Epidermal melanocyte (primary cell): ENCODE results near the gene ME1.
"Not testable (repeated sequence)": the region's sequence is repeated elsewhere in the genome, so short reads cannot be mapped to it uniquely, and the experiment has no call there.

Source experiments
- DNase-seq: peaks from one replicate; pipeline ENCODE4 v3.0.0; 2011; ENCODE audit warnings: low spot score; ENCODE audit not compliant: insufficient read length

ME1 gene

DNA sequence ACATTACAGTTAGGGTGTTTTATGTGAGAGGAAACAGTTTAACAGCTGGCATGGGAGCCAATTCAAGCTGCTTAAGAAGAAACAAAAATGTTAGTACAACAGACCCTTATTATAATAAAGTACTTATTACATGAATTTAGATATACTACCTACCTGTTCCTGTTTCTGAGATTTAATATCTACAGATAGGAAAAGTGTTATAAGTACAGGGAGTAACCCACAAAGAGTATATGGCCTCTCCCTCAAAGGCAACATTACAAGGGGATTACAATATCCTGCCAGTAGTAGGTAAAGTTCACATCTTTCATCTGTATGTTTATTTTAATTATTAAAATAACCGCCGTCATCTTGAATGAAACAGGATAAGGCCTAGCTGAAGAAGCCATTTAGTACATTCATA, 1.8 kb upstream of the ME1 start:
- DNase-seq = no peak

DNA sequence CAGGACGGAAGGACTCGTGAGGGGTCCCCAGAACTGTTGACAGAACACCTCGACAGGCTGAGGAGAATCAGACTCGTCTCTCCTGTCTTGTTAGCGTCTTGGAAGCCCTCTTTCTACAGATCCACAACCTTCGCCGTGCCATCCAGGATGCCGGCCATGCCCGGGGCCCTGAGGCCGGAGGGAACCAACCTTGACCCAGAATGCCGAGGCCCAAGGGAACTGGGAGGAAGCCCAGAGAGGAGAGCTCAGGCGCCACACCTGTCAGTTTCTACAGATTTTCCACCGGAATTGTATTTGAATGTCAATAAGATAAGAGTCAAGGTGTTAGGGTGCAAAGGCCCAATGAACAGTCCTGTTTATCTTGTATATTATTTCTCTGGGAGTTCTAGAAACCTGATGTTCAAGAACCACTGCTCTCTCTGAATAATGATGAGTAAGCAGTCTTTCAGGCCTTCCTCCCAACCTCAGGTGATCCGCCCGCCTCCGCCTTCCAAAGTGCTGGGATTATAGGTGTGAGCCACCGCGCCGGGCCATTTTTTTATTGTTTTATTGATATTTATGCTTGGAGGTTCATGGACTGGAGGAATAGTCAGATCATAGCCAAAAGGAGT, 799 bp upstream of the ME1 start:
- DNase-seq = no peak

DNA sequence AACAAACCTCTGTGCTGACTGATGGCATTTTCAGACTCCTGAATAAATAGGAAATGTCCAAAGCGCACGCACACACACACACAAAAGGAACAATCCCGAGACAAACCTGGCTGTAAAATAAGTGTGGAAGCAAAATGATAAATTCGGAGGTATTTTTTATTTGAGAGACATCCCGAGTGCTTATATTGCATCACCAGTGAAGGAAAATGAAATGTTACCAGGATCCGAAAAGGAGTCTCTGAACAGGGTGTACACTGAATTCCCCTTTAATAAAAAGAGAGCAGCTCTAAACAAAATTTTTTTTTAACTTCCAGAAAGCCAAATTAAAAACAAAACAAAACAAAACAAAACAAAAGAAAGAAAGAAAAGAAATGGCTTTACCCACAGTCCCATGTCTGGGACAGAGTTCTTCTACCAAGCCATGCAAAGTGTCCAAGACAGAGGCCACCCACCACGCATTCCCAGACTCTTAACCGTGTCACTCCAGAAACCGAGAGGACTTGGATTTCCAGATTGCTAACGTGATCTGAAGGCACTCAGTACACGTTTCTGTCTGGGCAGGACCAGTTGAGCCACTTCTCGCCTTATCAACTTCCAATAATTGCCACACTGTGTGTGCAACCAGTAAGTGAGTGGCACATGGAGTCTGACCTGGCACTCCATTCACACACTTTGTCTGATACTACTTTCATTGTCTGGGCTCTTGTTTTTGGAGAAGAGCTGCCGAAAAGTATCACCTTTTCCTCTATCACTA, 817 bp downstream of the ME1 start:
- DNase-seq = no peak

DNA sequence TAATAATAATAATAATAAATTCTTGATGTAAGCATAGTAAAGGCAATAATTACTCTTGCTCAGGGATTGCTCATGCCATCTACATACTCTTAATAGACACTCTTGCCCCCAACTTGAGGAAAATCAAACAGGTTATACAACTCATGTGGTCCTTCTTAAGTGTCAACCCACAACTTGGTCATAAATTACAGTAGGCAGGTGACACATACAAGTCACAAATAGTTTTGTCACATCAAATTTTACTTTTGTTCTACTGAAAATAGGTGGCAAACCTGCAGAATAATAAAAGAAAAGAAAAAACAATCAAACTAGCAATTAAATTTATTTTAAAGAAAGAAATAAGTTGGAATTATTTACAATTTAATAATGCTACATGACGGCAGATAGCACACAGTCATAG, 1.6 kb downstream of the ME1 start:
- no peak for DNase-seq

DNA sequence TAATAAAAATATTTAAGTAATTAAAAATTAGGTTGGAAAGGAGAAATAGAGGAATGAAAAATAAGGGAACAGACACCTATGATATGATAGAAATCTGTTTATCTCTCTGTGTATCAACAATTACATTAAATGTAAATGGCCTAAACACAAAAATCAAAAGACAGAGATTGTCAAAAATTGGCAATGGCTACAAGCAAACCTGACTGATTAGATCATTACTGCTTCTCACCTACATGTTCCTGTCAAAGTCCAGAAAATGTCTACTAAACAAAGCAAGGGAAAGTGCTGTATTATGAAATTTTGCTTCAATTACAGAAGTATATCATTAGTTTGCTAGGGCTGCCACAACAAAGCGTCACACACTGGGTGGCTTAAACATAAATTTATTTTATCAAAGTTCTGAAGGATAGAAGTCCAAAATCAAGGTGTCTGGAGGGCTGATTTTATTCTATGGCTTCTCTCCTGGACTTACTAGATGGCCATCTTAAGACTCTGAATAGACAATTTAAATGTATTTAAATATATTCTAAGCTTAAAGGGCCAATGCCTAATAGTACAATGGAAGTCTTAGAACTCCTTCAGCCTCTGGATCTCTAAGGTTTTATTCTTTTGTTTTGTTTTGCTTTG, 6.3 kb downstream of the ME1 start:
- no peak for DNase-seq

DNA sequence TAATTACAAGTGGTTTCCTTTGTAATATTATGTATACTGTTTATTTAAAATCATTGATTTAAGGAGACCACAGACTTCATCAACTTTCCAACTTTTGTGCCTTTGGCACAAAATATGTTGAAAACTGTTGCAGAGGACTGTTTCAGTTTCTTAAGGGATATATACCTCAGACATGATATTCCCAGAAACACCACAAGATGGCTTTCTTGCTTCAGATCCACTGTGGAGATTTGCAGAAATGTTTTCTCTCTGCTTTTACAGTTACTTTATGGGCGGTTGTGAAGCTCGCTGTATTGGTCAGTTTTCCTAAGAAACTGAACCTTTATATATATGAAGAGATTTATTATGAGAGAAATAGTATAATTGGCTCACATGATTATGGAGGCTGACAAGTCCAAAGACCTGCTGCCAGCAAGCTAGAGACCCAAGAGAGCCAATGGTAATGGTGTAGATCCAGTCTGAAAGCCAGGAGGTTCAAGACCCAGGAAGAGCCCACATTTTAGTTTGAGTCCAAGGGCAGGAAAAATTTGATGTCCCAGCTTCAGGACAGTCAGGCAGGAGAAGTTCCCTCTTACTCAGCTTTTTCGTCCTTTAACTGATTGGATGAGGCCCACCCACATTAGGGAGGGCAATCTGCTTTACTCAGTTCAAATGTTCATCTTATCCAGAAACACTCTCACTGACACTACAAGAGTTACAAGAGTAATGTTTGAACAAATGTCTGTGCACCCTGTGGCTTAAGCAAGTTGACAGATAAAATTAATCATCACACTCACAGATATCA, 12.8 kb downstream of the ME1 start:
- peak; percentile 39 for DNase-seq

DNA sequence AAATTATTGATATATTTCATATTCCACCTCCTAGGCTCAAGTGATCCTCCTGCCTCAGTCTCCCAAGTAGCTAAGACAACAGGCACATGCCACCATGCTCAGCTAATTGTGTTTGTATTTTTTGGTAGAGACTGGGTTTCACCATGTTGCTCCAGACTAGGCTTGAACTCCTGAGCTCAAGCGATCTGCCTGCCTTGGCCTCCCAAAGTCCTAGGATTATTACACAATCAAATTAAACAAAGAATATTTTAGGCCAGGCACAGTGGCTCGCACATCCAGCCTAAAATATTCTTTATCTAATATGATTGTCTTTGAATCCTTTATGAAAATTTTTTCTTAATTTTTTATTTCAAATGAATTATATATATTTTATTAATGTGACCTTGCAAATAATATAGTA, 17.8 kb downstream of the ME1 start:
- DNase-seq = no peak

DNA sequence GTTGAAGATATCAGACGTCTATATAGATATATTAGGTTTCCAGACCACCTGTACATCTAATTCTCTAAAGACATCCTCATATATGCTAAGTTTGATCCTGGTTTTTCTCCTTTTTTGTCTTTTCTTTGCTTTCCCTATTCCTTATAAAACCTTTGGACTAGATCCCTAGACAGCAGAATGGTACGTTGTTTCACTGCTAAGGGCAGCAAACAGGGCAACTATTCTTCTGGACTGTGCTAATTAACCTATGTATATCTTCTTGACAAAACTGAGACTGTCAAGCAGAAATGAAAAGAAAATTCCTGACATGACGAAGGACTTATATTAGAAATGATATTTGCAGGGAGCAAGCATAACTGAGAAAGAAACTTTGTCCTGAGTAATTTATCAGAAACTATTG, 19.1 kb downstream of the ME1 start:
- DNase-seq = no peak

DNA sequence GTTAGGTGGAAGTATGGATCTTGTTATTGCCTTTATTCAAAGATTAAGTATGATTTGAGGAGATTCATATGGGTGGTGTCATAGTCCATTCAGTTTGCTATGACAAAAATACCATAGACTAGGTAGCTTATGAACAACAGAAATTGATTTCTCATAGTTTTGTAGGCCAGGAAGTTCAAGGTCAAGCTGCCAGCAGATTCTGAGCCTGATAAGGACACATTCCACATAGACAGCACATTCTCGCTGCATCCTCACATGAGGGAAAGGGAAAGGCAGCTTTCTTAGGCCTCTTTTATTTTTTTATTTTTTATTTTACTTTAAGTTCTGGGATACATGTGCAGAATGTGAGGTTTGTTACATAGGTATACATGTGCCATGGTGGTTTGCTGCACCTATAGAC, 27.7 kb downstream of the ME1 start:
- no peak for DNase-seq

DNA sequence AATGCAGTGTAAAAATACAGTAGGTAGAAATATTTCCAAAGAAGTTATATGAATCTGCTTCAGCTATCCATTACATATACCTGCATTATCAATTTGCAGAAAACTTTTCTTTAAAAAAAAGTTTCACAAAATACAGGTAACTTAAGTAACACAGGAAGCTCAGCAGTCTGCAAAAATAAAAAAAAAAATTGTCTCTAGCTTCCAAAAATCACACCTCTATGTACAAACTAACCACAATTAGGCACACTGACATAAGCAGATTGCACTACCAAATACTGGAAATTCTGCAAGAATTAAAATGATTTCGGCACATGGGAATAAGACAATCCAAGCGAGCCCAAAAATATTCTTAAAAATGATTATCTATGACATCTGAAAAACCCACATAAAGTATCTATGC, 41.2 kb downstream of the ME1 start:
- no peak for DNase-seq

DNA sequence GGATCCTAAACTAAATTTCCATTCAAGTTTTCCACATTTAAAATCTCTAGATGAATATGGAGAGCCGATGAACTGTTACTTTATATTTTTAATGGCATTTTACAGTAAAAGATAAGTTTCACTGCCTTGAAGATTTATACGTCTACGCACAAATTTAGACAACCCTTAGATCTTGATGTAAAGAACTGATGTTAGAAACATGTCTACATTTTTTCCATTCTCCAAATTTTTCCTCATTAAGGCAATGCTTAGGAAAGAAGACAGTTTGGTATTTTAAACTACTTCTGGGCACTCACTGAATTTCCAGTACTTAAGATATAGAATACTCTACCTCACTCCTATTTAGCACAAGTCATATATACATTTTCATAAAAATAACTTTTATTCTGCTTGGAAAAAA, 45.4 kb downstream of the ME1 start:
- DNase-seq = no peak

DNA sequence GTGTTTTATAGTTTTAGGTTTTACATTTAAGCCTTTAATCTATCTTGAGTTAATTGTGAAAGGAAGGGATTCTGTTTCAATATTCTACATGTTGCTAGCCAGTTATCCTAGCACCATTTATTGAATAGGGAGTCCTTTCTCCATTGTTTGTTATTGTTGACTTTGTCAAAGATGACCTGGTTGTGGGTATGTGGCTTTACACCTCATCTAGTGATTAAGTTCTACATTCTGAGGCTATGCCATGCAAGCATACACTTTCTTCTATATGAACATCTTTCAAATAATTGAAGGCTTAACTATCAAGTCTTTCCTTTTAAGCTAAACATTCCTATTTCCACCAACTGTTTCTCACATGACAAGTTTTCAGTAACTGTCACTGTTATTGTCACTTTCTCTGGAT, 46.1 kb downstream of the ME1 start:
- DNase-seq = no peak

DNA sequence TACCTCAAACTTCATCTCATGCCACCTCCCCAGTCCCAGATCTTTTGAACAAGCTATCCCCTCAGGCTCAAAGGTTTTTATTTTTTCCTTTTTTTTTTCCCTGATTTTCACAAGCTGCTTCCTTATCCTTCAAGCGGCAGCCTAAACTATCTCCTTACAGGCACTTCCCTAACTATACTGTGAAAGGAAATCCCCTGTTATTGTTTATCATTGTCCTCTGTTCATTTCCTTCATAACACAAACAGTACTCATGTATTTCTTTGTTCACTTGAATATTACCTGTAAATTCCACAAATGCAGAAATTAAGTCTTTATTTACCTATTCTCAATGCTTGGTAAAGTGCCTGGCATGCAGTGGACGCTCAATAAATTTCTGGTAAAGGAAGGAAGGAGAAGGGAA, 48.9 kb downstream of the ME1 start:
- DNase-seq = no peak

DNA sequence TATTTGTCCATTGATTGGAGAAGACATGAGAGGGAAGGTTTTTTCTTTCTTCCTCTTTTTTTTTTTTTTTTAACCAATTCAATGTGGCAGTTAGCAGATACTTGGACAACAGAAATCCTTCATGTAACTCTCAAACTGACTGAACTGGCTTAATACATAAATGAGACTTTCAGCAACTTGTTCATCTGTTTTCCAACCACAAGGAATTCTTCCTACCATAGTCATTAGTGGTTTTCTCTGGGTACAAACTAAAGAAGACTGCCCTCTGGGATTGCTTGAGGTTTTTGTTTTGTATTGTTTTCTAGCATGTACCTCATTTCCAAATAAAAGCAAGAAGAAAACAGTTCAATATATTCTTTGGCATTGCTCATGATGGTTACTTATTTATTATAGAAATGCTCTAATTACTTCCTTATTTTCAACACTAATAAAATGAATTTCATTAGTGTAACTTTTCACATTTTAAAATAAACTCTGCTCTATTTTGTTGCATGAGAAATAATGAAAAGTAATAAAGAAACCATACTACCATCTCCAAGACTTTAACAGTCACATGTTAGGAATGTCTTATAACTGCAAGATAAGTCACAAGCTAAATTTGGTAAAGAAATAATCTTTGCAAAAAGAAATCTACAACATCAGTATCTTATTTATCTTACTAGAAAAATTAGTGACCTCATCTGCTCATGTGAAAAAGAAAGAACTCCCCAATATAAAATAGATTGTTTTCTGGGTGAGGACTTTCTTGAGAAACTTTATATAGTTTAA, 52.0 kb downstream of the ME1 start:
- DNase-seq = no peak

DNA sequence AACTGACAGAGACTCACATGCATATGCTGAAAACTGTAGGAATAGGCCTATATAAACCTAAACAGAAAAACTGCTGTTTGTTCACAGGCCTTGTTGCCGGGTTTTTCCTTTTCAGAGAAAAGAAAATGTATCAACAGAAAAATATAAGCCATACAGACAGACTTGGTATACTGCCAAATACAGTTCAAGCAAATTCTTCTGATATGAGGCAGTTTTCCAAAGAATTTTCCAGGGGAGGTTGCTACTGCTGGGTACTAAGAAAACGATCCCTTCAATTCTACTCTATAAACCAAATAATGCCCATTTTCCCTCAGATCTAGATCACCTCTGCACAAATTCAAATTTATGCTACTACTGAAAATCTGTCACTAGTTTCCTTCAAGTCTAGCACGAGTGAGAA, 59.4 kb downstream of the ME1 start:
- no peak for DNase-seq

DNA sequence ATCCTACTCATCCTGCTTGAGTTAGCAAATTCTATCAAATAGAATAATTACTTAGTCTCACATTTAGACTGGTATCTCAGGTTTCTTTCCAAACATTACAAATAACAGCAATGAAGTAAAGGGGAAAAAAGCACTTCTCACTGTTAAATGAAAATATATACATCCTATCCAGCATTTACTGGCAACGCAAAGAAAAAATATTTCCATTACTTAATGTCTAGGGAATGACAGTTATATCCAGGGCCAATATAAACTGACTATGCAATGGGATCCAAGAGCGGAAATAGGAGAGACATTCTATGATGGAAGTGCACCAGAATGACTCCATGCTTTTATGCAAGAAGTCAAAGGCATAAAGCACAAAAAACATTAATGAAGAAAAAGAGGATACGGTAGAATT, 60.3 kb downstream of the ME1 start:
- no peak for DNase-seq

DNA sequence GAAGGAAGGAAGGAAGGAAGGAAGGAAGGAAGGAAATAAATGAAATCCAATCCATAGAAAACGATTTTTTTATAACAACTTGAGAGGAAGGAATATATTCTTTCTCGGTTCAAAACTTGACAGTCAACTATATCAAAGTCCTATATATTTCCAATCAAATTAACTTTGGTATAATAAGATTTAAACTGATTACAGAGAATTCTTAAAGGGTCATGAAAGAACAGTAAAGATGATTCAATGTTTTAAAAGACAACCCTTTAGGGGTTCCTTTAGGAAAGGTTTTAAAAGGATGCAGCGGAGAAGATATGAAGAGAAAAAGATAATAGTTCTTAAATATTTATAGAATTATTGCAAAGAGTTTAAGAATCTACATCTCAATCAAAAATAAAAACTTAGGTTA, 61.2 kb downstream of the ME1 start:
- no peak for DNase-seq

DNA sequence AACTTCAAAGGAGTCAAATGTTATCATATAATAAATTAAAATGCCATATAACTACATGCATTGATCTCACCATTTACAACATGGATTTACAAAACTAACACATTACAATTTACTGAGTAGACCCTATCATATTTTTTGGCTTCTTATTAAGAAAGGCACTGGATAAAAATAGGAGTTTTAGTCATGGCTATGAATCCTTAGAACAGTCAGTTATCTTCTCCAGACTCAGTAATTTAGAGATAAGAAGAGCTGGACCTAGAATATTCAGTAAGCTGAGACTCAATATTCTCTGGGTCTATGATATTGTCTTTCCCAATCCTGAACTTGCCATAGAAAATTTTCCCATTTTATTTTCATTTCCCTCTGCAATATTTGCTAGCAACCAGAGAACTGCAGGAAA, 62.3 kb downstream of the ME1 start:
- no peak for DNase-seq

DNA sequence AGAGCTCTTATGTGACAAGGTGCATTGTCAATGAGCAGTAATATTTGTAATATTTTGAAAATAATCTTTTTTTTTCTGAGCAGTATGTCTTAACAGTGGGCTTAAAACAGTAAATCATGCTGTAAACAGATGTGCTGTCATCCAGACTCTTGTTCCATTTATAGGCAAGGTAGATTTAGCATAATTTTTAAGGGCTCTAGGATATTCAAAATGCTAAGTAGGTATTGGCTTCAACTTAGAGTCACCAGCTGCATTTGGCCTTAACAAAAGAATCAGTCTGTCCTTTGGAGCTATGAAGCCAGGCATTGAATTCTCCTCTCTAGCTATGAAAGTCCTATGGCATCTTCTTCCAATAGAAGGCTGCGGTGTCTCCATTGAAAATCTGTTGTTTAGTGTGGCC, 63.7 kb downstream of the ME1 start:
- no peak for DNase-seq

DNA sequence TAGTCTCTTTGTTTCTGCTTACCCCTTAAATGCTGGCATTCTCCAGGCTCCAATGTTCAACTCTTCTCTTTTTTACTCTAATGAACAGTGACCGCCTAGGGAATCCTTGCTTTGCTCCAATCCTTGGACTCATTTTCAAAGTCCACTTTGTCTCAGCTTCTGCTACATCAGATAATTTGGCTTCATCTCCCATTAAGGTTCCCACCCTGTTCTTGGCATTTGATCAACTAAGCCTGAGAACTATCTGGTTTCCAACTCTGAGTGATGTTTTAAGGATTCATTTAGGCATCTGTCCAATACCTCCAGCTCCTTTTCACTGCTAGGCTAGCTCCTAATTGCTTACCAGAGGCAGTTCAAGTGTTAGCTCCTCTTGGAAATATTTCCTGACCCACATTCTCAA, 64.9 kb downstream of the ME1 start:
- DNase-seq = no peak

DNA sequence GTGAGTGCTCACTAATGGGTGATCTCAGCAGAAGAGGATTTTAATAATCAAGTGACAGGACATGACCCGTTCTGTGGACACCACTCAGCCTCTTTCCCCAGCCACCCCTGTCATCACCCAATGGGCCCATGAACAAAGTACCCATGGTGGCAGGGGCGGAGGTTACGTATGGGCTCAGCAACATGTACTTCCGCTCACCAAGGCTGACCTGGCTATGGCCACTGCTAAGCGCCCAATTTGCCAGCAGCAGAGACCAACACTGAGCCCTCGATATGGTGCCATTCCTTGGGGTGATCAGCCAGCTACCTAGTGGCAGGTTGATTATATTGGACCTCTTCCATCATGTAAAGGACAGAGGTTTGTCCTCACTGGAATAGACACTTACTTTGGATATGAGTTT, 68.5 kb downstream of the ME1 start:
- DNase-seq = not testable (repeated sequence)

DNA sequence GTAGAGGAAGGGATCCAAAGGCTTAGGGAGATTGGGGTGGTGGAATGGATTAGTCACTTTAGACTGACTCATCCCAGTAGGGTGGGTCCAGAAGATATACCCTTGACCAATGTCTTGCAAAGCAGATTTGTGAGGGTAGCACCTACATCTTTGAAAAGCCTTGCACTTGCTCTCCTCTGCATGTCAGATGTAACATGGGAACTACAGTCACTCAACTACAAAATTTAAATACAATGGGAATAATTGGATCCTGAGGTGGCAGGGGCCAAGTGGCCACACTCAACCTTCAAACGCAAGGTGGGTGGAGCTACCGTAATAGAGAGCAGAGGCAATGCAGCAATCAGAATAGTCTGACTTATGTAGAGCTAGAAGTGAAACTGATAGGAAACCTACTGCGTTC, 71.2 kb downstream of the ME1 start:
- no peak for DNase-seq
